Uterus (tissue), 4 donors: Measurements from ENCODE around the gene FAM25A. TPM values are rescaled to one million over a fixed set of nuclear protein-coding genes. Genes with fewer than 3 reads are reported as not detected.

Experiments
- DNase-seq, 2 donors: peaks; one replicate each; pipeline ENCODE4 v3.0.0-alpha.2; 2019 to 2020
- H3K27ac ChIP-seq, 2 donors: fragments of 200-600 bp; sonication (generic); 1 replicate in 1 of 2; 2 replicates in 1 of 2; pipeline ENCODE4 v1.5.1; 2016 to 2018
- H3K27me3 ChIP-seq, 2 donors: fragments of 200-600 bp; sonication (generic); one replicate each; pipeline ENCODE4 v1.5.1; 2018 to 2019; ENCODE audit warnings: control low read depth in 1 of 2
- H3K36me3 ChIP-seq, 2 donors: fragments of 200-600 bp; sonication (generic); one replicate each; pipeline ENCODE4 v1.5.1; 2019; ENCODE audit warnings: control low read depth in 1 of 2
- H3K4me1 ChIP-seq, 2 donors: fragments of 200-600 bp; sonication (generic); one replicate each; pipeline ENCODE4 v1.5.1; 2018 to 2019; ENCODE audit warnings: control low read depth in 1 of 2
- H3K4me3 ChIP-seq, 2 donors: fragments of 200-600 bp; sonication (generic); 1 replicate in 1 of 2; 2 replicates in 1 of 2; pipeline ENCODE4 v1.5.1; 2018 to 2019; ENCODE audit warnings: mild to moderate bottlenecking in 1 of 2
- H3K9me3 ChIP-seq, 2 donors: fragments of 200-600 bp; sonication (generic); one replicate each; pipeline ENCODE4 v1.5.1; 2019; ENCODE audit warnings: control low read depth in 1 of 2
- POLR2A ChIP-seq, 2 donors: fragments of 450-650 bp; IDR thresholded peaks; one replicate each; pipeline ENCODE4 v1.6.1; 2016; ENCODE audit warnings: antibody characterized with exemption in 2 of 2, mild to moderate bottlenecking in 1 of 2, moderate library complexity in 1 of 2
- intact Hi-C: fragments of 100-400 bp; cut with DNase I; formaldehyde crosslinking; loops from one replicate; pipeline ENCODE4 v1.15.1; 2023; ENCODE audit warnings: low total_unique reads
- small RNA-seq: library from RNA; depleted of rRNA; stranded (forward); fragments of <200 nt; gene quantifications from one replicate; pipeline ENCODE3, GENCODE V24; 2016
- total RNA-seq, 4 donors: library from RNA; depleted of rRNA in 3 of 4; stranded (reverse); fragments of >200 nt in 3 of 4; gene quantifications; one replicate each; pipeline versions ENCODE4 v1.1.0 to v1.2.4, GENCODE V29; 2014 to 2023
- TF ChIP-seq, protein P1 (sequence below), 4 experiments: fragments of 200-600 bp in 2 of 4; fragments of 450-650 bp in 2 of 4; sonication (generic) in 2 of 4; IDR thresholded peaks; one replicate each; pipeline ENCODE4 v1.5.1; 2016 to 2019; ENCODE audit warnings: antibody characterized with exemption in 4 of 4, mild to moderate bottlenecking in 2 of 4, moderate library complexity in 1 of 4
- donor health status: DM: yes; HTN: yes; CAD: no.

The FAM25A gene
- total RNA-seq, 4 donors from 2014 or later = not detected

DNA sequence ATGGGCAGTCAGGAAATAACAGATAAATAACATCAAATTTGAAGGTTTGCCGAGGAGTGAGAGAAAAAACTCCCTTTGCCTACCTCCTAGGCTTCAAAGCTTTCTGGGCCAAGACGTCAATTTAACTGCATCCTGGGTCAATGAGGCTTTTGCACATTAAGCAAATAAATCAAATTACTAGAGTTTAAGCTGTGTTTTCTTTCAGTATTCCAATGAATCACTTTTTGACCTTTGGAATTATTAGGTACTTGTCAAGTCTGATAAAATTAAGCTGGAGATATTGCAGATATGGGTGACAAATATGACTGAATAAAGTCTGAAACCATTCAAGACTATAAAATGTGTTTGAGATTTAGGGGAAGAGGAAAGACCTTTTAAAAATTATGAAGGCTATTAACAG, 52.4 kb downstream of the FAM25A start:
- Histone ChIP-seq H3K4me1 (no peaks in the 10 kb centered on the region), H3K27me3 (no peaks in the 10 kb centered on the region), H3K36me3 (no peaks in the 10 kb centered on the region), H3K27ac (no peak overlapping the region), H3K9me3 (no peaks in the 10 kb centered on the region), H3K4me3 (no peak overlapping the region)
- TF ChIP-seq, protein P1, sequence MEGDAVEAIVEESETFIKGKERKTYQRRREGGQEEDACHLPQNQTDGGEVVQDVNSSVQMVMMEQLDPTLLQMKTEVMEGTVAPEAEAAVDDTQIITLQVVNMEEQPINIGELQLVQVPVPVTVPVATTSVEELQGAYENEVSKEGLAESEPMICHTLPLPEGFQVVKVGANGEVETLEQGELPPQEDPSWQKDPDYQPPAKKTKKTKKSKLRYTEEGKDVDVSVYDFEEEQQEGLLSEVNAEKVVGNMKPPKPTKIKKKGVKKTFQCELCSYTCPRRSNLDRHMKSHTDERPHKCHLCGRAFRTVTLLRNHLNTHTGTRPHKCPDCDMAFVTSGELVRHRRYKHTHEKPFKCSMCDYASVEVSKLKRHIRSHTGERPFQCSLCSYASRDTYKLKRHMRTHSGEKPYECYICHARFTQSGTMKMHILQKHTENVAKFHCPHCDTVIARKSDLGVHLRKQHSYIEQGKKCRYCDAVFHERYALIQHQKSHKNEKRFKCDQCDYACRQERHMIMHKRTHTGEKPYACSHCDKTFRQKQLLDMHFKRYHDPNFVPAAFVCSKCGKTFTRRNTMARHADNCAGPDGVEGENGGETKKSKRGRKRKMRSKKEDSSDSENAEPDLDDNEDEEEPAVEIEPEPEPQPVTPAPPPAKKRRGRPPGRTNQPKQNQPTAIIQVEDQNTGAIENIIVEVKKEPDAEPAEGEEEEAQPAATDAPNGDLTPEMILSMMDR (IDR thresholded peaks at IDR 0.05) = no peak
- no peak for TF ChIP-seq POLR2A (IDR thresholded peaks at IDR 0.05)
- DNase-seq = no peak
- intact Hi-C loops = no loop called here

Small RNAs within 50 kb of the gene (small RNA-seq; reads per million reads assigned to genes)
- not detected for gene AL136982.5
- not detected for gene BMS1P3
- not detected for gene FAM25A
- not detected for gene RNU6-529P

Other genes starting within 250 kb of the FAM25A start
- 100 to 1,000 TPM in 1 of 4 donors, 10 to 100 TPM in 3; 45.0 to 133 (median 74.2) TPM for gene MMRN2, start 62.7 kb upstream of the FAM25A start, total RNA-seq
- gene SNCG, start 61.7 kb upstream of the FAM25A start, total RNA-seq = 10 to 100 TPM in 3 of 4 donors, 1 to 10 TPM in 1; 5.5 to 68.6 (median 36.2) TPM
- 100 to 1,000 TPM in 3 of 4 donors, 1 to 10 TPM in 1; 8.5 to 368 (median 275) TPM for gene ADIRF, start 51.8 kb upstream of the FAM25A start, total RNA-seq
- gene GLUD1, start 74.5 kb downstream of the FAM25A start, total RNA-seq = 100 to 1,000 TPM; 115 to 189 (median 125) TPM
- 10 to 100 TPM; 17.1 to 61.6 (median 30.2) TPM for gene SHLD2, start 74.9 kb downstream of the FAM25A start, total RNA-seq
- gene NUTM2A, start 205.2 kb downstream of the FAM25A start, total RNA-seq = 1 to 10 TPM in 2 of 4 donors, not detected in 2; 1.1 to 1.2 TPM